K562 (cell line): ENCODE results near the gene CDKN1B. TPM values are rescaled to one million over a fixed set of nuclear protein-coding genes. Genes with fewer than 3 reads are reported as not detected.
A peak's percentile ranks its signal among the peaks of the same experiment; 100 is the strongest.

Source experiments
- GTF2B ChIP-seq: IDR thresholded peaks from 2 replicates; pipeline ENCODE4 v1.6.1; 2011; ENCODE audit not compliant: insufficient read length; ENCODE audit errors: extremely low read depth
- THAP7 ChIP-seq: fragments of 250-450 bp; sonication (Bioruptor Pico); IDR thresholded peaks from 2 replicates; pipeline ENCODE4 v1.5.0; 2021
- polyA plus RNA-seq, 8 experiments: library from polyadenylated mRNA; depleted of rRNA in 4 of 8; stranded (reverse) in 5 of 8; unstranded in 3 of 8; fragments of >200 nt; fragmentation: Nextera tagmentation in 2 of 8; fragmentation: Illumina TruSeq in 1 of 8; extraction: Ambion mirVana in 2 of 8; extraction: Trizol in 1 of 8; gene quantifications; 2 replicates each; pipeline versions ENCODE4 v1.2.1 to v1.2.3, GENCODE V29; 2011 to 2014; ENCODE audit warnings: inconsistent platforms in 1 of 8, missing spikeins in 1 of 8
- total RNA-seq, 7 experiments: library from RNA; depleted of rRNA in 6 of 7; stranded (reverse); fragments of >200 nt in 6 of 7; fragmentation: Illumina TruSeq in 2 of 7; extraction: Trizol in 2 of 7; gene quantifications; 2 replicates each; pipeline versions ENCODE4 v1.2.1 to v1.2.3, GENCODE V29; 2011 to 2021; ENCODE audit warnings: low replicate concordance in 1 of 7
- TF ChIP-seq, protein P1 (sequence below): conservative IDR thresholded peaks from 2 replicates; pipeline ENCODE4 v1.6.1; 2011; ENCODE audit warnings: low read depth, mild to moderate bottlenecking, low read length; ENCODE audit not compliant: control insufficient read depth
- TF ChIP-seq, protein P2 (sequence below): fragments of 450-650 bp; IDR thresholded peaks from 2 replicates; pipeline ENCODE4 v1.6.1; 2016; ENCODE audit warnings: mild to moderate bottlenecking, moderate library complexity
- TF ChIP-seq, protein P3 (sequence below): fragments of 450-650 bp; IDR thresholded peaks from 2 replicates; pipeline ENCODE4 v1.6.1; 2017; ENCODE audit warnings: mild to moderate bottlenecking, moderate library complexity
- TF ChIP-seq, protein P4 (sequence below): fragments of 250-450 bp; sonication (Bioruptor Pico); IDR thresholded peaks from 2 replicates; pipeline ENCODE4 v1.5.0; 2022; ENCODE audit warnings: mild to moderate bottlenecking

The CDKN1B gene
- total and polyA plus RNA-seq, 9 of the 15 experiments (the other 6 are each of a cell fraction or from before 2014, with no cell fraction given) = 2.6 to 35.2 (median 15.5) TPM

GRCh38 chr12:12716793-12717585, at the start of gene CDKN1B (continued):
- TF ChIP-seq, protein P1, sequence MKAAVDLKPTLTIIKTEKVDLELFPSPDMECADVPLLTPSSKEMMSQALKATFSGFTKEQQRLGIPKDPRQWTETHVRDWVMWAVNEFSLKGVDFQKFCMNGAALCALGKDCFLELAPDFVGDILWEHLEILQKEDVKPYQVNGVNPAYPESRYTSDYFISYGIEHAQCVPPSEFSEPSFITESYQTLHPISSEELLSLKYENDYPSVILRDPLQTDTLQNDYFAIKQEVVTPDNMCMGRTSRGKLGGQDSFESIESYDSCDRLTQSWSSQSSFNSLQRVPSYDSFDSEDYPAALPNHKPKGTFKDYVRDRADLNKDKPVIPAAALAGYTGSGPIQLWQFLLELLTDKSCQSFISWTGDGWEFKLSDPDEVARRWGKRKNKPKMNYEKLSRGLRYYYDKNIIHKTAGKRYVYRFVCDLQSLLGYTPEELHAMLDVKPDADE = peak; percentile 39; the same call in 1 of the 2 replicates
- TF ChIP-seq, protein P2, sequence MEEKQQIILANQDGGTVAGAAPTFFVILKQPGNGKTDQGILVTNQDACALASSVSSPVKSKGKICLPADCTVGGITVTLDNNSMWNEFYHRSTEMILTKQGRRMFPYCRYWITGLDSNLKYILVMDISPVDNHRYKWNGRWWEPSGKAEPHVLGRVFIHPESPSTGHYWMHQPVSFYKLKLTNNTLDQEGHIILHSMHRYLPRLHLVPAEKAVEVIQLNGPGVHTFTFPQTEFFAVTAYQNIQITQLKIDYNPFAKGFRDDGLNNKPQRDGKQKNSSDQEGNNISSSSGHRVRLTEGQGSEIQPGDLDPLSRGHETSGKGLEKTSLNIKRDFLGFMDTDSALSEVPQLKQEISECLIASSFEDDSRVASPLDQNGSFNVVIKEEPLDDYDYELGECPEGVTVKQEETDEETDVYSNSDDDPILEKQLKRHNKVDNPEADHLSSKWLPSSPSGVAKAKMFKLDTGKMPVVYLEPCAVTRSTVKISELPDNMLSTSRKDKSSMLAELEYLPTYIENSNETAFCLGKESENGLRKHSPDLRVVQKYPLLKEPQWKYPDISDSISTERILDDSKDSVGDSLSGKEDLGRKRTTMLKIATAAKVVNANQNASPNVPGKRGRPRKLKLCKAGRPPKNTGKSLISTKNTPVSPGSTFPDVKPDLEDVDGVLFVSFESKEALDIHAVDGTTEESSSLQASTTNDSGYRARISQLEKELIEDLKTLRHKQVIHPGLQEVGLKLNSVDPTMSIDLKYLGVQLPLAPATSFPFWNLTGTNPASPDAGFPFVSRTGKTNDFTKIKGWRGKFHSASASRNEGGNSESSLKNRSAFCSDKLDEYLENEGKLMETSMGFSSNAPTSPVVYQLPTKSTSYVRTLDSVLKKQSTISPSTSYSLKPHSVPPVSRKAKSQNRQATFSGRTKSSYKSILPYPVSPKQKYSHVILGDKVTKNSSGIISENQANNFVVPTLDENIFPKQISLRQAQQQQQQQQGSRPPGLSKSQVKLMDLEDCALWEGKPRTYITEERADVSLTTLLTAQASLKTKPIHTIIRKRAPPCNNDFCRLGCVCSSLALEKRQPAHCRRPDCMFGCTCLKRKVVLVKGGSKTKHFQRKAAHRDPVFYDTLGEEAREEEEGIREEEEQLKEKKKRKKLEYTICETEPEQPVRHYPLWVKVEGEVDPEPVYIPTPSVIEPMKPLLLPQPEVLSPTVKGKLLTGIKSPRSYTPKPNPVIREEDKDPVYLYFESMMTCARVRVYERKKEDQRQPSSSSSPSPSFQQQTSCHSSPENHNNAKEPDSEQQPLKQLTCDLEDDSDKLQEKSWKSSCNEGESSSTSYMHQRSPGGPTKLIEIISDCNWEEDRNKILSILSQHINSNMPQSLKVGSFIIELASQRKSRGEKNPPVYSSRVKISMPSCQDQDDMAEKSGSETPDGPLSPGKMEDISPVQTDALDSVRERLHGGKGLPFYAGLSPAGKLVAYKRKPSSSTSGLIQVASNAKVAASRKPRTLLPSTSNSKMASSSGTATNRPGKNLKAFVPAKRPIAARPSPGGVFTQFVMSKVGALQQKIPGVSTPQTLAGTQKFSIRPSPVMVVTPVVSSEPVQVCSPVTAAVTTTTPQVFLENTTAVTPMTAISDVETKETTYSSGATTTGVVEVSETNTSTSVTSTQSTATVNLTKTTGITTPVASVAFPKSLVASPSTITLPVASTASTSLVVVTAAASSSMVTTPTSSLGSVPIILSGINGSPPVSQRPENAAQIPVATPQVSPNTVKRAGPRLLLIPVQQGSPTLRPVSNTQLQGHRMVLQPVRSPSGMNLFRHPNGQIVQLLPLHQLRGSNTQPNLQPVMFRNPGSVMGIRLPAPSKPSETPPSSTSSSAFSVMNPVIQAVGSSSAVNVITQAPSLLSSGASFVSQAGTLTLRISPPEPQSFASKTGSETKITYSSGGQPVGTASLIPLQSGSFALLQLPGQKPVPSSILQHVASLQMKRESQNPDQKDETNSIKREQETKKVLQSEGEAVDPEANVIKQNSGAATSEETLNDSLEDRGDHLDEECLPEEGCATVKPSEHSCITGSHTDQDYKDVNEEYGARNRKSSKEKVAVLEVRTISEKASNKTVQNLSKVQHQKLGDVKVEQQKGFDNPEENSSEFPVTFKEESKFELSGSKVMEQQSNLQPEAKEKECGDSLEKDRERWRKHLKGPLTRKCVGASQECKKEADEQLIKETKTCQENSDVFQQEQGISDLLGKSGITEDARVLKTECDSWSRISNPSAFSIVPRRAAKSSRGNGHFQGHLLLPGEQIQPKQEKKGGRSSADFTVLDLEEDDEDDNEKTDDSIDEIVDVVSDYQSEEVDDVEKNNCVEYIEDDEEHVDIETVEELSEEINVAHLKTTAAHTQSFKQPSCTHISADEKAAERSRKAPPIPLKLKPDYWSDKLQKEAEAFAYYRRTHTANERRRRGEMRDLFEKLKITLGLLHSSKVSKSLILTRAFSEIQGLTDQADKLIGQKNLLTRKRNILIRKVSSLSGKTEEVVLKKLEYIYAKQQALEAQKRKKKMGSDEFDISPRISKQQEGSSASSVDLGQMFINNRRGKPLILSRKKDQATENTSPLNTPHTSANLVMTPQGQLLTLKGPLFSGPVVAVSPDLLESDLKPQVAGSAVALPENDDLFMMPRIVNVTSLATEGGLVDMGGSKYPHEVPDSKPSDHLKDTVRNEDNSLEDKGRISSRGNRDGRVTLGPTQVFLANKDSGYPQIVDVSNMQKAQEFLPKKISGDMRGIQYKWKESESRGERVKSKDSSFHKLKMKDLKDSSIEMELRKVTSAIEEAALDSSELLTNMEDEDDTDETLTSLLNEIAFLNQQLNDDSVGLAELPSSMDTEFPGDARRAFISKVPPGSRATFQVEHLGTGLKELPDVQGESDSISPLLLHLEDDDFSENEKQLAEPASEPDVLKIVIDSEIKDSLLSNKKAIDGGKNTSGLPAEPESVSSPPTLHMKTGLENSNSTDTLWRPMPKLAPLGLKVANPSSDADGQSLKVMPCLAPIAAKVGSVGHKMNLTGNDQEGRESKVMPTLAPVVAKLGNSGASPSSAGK = no peak
- TF ChIP-seq THAP7 = no peak
- TF ChIP-seq, protein P3, sequence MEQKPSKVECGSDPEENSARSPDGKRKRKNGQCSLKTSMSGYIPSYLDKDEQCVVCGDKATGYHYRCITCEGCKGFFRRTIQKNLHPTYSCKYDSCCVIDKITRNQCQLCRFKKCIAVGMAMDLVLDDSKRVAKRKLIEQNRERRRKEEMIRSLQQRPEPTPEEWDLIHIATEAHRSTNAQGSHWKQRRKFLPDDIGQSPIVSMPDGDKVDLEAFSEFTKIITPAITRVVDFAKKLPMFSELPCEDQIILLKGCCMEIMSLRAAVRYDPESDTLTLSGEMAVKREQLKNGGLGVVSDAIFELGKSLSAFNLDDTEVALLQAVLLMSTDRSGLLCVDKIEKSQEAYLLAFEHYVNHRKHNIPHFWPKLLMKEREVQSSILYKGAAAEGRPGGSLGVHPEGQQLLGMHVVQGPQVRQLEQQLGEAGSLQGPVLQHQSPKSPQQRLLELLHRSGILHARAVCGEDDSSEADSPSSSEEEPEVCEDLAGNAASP = no peak
- TF ChIP-seq, protein P4, sequence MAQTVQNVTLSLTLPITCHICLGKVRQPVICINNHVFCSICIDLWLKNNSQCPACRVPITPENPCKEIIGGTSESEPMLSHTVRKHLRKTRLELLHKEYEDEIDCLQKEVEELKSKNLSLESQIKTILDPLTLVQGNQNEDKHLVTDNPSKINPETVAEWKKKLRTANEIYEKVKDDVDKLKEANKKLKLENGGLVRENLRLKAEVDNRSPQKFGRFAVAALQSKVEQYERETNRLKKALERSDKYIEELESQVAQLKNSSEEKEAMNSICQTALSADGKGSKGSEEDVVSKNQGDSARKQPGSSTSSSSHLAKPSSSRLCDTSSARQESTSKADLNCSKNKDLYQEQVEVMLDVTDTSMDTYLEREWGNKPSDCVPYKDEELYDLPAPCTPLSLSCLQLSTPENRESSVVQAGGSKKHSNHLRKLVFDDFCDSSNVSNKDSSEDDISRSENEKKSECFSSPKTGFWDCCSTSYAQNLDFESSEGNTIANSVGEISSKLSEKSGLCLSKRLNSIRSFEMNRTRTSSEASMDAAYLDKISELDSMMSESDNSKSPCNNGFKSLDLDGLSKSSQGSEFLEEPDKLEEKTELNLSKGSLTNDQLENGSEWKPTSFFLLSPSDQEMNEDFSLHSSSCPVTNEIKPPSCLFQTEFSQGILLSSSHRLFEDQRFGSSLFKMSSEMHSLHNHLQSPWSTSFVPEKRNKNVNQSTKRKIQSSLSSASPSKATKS = no peak
- TF ChIP-seq GTF2B = no peak
